Ovary (tissue), 3 donors: ENCODE data around the gene ACP7.

ENCODE experiments used
- CTCF ChIP-seq, 3 donors: fragments of 450-650 bp in 2 of 3; fragments of 200-600 bp in 1 of 3; IDR thresholded peaks; one replicate each; pipeline versions ENCODE4 v1.5.1 to v1.8.0; 2016 to 2022; ENCODE audit warnings: antibody characterized with exemption in 3 of 3, mild to moderate bottlenecking in 1 of 3
- EP300 ChIP-seq: sonication (generic); formaldehyde crosslinking; IDR thresholded peaks from one replicate; pipeline ENCODE4 v1.6.1; 2017; ENCODE audit warnings: antibody characterized with exemption
- POLR2A ChIP-seq: fragments of 450-650 bp; IDR thresholded peaks from one replicate; pipeline ENCODE4 v1.6.1; 2017; ENCODE audit warnings: antibody characterized with exemption, mild to moderate bottlenecking, moderate library complexity
- donor health status: DM: no; HTN: no; CAD: no.

- TF ChIP-seq CTCF (IDR thresholded peaks at IDR 0.05) = no peak
- no peak for TF ChIP-seq POLR2A
- no peak for TF ChIP-seq EP300
These were observed 20.0 kb downstream of the ACP7 start for GRCh38 chr19:39104186-39104596.
